HG02678 (cell line): Measurements from ENCODE around the gene ABHD16B.
"Not testable (repeated sequence)": the region's sequence is repeated elsewhere in the genome, so short reads cannot be mapped to it uniquely, and the experiment has no call there.

Source experiments
- ATAC-seq: cut with Tn5 transposase; IDR thresholded peaks from one replicate; pipeline ENCODE4 v1.9.1; 2021; ENCODE audit warnings: mild to moderate bottlenecking, moderate library complexity; ENCODE audit not compliant: unreplicated experiment

ABHD16B gene

GRCh38 chr20:63834491-63834880, 26.8 kb upstream of the ABHD16B start:
- no peak for ATAC-seq

DNA sequence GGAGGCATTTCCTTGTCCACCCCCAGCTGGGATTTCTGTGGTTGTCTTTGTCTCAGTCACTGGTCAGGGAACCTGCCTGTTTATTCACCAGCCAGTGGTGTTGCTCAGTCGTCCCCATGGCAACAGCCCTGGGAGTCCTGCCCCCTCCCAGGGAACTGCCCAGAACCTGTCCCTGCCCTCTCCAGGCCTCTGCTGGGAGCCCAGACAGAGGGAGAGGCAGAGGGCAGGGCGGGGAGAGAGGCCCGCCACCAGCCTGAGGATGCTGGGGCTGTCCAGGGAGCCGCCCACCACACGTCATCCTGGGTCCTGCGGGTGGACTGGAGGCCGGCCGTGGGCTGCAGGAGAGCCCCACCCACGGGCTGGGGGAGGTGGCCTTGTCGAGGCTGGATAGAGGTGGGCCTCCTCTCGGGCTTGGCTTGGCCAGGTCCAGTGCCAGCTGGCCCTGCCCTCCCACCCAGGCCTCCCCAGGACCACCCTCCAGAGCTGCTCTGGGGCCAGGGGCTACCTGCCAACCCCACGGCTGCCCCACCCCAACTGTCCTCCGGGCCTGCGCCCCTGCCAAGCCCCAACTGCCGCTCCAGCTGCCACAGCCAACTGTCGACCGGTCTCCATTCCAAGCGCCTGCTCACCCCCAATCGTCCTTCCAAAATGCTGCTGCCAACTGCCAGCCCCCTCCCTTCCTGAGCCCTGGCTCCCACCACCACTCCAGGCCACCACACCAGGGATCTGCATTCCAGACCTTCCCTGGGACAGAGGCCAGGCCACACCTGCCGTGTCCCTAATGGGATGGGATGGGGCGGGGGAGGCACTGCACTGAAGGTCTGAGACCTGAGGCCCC, 26.1 kb upstream of the ABHD16B start:
- no peak for ATAC-seq

DNA sequence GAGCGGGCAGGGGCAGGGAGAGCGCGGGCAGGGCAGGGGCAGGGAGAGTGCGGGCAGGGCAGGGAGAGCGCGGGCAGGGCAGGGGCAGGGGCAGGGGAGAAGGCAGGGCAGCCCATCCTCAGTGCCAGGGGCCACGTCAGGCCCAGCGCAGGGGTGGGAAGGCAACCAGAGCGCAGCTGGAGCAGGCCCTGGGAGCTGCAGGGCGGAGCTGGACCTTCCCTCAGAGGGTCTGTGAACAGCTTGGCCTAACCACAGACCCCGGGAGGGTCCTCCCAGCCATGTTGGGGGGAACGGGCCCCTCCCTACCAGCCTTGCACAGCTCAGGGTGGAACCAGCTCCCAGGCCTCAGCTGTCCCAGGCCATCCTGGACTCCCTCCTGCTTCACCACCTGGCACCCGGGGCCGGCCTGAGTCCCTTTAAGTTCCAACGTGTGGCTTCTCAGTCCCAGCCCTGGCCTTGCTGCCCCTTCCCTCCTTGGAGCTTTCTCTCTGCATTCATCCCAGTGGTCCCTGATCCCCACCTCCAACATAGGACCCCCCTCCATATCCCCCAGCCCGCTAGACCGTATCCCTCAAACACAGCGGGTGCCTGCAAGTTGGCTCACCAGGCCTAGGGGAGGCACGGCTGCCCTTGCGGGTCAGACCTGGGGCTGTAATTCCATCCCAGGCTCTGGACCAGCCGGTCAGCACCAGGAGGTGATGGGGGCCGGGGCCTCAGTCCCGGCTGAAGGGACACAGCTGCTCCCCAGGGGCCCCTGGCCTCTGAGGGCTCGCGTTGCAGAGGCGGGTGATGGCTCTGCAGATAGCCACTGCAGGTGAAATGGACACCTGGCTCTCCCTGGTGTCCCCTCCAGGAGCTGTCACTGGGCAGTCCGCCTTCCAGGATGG, 24.6 kb upstream of the ABHD16B start:
- no peak for ATAC-seq

- ATAC-seq, result no peak
These were observed 23.8 kb upstream of the ABHD16B start for GRCh38 chr20:63837479-63837878.

GRCh38 chr20:63839620-63840019, 21.7 kb upstream of the ABHD16B start:
- ATAC-seq, result no peak

- no peak for ATAC-seq
These were observed 20.9 kb upstream of the ABHD16B start for GRCh38 chr20:63840405-63840828.

DNA sequence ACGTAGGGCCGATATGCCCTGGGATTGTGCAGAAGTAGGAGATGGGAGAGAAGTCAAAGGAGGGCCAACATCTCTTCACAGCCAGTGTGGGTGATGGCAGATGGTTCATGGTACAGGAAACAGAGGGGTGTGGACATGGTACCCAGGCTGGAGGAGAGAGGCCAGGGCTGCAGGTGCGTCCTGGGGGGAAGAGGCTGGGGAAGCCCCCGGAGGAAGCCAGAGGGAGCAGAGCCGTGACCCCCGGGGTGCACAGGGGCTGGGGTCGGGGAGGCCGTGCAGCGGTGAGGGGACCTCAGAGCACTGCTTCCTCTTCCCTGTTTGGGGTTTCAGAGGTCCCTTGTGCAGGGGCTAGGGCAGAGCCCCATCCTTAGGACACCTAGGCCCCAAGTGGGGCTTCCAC, 19.0 kb upstream of the ABHD16B start:
- ATAC-seq, result no peak

DNA sequence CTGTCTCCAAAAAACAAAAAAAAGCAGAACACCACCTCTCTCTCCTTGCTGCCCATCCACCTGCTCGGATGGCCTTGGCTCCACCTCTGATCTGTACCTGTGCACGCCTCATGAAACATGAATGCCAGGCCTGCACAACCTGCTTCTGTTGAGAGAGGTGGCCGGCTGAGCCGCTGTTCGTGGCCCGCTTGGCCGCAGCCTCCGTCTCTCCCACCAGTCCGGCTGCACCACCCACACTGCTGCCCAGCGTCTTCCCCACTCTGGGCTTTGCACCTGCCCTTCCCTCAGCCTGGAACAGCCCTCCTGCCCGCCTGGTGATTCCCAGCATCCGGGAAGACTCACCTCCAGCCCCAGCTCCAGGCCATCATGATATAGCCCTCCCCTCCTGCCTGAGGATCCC, 18.1 kb upstream of the ABHD16B start:
- ATAC-seq, result no peak

GRCh38 chr20:63843778-63844177, 17.5 kb upstream of the ABHD16B start:
- ATAC-seq, result no peak

DNA sequence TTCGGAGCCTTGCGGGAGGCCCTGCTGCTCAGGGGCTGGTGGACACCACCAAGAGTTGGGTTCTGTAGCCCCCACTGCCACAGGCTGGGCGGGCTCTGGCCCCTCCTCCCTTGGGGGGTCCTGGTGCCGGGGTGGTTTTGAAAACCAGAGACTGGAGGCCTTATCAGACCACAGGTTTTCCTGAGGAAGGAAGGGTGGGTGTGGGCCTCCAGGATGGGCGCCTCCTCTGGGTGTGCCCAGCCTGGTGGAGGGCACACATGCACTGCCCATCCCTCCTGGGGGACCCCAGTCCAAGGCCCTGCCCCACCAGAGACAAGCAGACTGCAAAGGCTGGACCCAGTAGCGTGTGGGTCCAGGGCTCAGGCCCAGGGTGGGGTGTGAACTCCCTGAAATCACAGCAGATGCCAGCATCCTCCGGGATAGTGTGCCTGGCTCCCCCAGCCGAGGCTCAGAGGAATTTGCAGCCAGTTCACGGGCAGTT, 16.7 kb upstream of the ABHD16B start:
- ATAC-seq, result no peak

- no peak for ATAC-seq
These were observed 15.0 kb upstream of the ABHD16B start for GRCh38 chr20:63846128-63846771.

DNA sequence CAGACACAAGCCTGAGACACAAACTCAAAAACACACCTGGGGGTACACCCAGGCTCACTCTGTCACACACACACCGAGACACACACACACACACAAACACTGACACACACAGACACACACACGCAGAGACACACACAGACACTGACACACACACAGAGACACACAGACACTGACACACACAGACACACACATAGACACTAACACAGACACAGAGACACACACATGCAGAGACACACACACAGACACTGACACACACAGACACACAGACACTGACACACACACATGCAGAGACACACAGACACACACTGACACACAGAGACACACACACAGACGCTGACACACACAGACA, 14.4 kb upstream of the ABHD16B start:
- ATAC-seq, result no peak

DNA sequence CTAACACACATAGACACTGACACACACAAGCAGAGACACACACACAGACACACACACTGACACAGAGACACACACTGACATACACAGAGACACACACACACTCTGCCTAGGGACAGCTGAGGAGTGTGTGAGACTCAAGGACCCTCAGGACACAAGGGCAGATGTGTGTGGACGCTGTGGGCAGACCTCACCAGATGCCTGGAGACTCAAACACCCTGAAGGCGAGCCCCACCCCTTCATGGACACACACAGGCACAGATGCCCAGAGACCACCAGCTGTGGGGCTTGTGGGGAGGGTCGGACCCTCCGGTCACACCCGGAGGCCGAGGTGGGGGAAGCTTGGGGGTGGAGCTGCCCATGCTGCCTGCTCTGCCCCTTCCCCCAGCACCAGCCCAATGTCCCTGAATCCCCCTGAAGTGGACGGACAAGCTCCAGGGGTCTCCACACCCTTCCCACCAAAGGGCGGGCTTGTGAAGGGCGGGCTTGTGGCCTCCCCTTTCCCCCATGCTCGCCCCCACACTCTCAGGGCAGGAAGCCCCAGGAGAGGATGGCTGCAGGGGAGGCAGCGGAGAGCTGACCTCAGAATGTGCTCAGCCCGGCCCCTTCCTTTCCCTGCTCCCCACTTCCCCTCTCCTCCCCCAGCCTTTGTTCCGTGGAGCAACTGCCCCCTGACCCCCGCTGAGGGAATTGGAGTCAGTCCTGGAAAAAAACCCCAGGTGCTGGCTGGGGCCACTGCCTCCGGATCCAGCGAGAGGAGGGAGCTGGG, 13.9 kb upstream of the ABHD16B start:
- ATAC-seq, result no peak

DNA sequence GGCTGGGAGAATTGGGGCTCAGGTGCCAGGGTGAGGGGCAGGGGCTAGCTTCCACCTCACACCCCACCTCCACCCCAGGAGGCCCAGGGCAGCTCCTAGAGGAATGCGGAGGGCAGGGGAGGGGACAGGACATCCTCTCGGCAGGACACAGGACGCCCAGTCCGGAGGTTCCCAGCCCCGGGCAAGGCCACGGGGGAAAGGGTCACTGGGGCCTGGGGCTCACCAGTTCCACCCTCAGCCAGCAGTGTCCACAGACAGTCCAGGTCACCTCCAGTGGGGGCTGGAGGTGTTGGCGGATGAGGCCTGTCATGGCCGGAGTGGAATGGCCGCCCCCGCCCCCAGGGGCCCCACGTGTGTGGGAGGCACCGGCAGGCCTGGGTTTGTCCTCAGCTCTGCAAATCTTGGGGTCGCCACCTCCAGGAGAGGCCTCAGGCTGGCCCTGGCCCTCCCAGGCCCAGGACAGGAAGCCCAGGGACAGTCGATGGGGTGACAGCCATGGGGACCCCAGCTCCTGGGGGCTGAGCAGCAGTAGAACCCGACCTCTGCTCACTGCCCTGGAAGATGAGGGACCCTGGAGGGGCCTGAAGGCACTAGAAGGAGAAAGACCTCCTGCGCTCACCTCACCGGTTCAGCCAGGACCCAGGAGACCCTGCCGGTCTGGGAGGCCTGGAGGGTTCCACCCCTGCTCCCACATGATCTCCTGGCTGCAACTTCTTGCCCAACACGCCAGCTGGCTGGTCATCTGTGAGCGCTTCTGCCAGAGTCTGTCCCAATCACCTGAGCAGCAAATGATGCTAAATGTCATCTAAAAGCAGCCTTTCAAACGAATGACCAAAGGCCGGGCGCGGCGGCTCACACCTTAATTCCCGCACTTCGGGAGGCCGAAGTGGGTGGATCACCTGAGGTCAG, 13.0 kb upstream of the ABHD16B start:
- ATAC-seq, result no peak

DNA sequence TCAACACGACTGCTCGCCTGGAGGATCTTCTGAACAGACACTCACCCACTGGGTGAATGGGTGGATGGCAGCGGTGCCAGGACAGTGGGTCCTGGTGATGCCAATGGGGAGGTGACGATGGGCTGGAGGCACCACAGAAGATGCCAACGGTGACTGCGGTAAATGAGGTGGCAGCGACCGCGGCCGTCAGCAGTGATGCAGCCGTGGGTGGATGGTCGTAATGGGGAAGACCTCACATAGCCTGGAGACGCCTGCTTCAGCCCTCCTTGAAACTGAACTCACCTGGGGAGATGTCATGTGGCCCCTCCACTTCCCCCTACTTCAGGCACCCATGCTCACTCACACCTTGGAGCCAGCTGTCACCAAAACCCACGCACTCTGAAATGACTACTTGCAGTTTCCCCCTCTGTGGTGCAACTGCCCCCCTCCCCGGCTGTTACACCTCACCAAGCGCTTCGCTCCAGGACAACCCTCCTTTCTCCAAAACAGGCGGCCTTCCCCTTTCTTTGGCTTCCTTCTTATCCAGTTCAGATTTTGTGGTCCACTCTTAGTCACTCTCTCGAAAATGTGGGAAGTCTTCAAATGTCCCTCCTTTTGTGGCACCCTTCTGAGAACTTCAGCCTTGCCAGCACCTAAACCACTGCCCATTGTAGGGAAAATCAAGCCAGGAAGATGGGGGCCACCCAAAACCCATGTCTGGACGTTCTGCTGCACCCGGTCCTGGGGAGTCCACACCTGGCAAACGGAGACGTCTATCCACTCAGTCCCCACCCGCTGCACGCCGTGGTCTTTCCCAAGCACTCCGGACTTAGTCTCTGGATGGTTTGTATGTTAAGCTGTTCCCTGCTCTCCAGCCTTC, 10.4 kb upstream of the ABHD16B start:
- peak; percentile 82 for ATAC-seq

GRCh38 chr20:63851548-63851943, 9.8 kb upstream of the ABHD16B start:
- ATAC-seq, result not testable (repeated sequence)

DNA sequence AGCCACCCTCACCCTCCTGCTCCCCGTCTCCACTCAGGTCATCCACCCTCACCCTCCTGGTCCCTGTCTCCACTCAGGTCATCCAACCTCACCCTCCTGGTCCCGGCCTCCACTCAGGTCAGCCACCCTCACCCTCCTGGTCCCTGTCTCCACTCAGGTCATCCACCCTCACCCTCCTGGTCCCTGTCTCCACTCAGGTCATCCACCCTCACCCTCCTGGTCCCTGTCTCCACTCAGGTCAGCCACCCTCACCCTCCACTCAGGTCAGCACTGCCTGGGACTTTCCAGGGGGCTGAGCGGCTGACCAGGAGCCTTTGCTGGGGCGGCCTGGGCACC, 7.6 kb upstream of the ABHD16B start:
- ATAC-seq, result not testable (repeated sequence)

- ATAC-seq, result no peak
These were observed 7.1 kb upstream of the ABHD16B start for GRCh38 chr20:63854069-63854765.
